ENCODE measurements around the gene SCLY. TPM values are rescaled to one million over a fixed set of nuclear protein-coding genes. Genes with fewer than 3 reads are reported as not detected.

SCLY gene, protein sequence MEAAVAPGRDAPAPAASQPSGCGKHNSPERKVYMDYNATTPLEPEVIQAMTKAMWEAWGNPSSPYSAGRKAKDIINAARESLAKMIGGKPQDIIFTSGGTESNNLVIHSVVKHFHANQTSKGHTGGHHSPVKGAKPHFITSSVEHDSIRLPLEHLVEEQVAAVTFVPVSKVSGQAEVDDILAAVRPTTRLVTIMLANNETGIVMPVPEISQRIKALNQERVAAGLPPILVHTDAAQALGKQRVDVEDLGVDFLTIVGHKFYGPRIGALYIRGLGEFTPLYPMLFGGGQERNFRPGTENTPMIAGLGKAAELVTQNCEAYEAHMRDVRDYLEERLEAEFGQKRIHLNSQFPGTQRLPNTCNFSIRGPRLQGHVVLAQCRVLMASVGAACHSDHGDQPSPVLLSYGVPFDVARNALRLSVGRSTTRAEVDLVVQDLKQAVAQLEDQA
- total RNA-seq: 19.4 TPM

DNA sequence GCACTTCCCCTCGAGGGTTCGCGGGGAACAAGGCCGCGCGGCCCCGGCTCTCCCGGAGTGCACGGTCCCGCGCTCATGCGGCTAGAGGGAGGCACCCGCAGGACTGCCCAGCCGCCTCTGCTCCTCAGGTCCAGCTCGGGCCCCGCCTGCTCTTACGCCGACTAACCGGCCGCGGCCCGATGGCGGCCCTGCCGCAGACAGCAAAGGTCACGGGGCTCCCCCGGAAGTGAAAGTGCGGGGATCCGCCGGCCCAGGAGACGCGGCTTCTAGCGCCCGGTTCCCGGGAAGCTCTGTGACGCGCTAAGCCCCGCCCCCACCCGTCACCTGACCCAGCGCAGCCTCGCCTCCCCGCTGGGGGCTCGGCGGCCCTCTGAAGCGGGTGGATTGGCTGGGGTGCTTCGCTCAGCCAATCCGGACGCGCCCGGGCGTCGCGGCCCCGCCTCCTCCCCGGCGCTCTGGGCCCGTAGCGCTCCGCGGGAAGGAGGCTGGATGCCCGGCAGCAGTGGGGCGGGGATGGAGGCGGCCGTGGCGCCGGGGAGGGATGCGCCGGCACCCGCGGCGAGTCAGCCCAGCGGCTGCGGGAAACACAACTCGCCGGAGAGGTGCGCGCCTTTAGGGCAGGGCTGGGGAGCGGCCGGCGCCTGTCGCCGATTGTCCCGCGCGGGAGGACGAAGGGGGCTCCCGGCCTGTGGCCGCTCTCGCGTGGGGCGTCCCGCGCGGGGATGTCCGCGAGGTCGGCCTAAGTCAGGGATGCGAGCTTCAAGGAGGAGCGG, at the start of gene SCLY:
SCLY (plus strand) TSS at position 460 of the 773 bp plus-strand sequence; CDS start at position 514, 54 bp downstream.

DNA sequence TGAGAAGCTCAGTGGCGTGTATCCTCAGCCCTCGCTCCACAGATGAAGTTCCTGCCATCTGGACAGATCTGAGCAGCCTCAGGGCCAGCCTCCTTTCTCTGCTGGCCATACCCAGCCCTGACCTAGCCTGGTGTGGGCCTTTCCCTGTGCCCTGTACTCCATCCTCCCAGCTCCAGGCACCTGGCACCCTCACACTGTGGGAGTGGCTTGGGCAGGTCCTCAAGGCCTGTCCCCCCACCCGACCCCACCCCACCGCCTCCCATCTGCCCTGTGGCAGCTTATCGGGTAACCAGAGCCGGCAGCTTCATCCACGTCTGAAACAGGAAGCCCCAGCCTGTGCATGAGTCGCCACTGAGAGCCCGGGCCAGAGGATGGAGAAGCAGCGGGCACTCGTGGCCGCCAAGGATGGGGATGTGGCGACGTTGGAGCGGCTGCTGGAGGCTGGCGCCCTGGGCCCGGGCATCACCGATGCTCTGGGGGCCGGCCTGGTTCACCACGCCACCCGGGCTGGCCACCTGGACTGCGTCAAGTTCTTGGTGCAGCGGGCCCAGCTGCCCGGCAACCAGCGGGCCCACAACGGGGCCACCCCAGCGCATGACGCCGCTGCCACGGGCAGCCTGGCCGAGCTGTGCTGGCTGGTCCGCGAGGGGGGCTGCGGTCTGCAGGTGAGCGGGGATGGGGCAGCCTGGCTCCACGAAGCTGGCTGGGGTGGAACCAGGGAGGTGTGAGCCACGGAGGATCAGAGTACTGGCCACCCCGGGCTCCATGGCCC, 39.4 kb downstream of the SCLY start, which contains the start of gene ESPNL:
ESPNL (plus strand) TSS at position 292 of the 772 bp plus-strand sequence; CDS start at position 372, 80 bp downstream.

DNA sequence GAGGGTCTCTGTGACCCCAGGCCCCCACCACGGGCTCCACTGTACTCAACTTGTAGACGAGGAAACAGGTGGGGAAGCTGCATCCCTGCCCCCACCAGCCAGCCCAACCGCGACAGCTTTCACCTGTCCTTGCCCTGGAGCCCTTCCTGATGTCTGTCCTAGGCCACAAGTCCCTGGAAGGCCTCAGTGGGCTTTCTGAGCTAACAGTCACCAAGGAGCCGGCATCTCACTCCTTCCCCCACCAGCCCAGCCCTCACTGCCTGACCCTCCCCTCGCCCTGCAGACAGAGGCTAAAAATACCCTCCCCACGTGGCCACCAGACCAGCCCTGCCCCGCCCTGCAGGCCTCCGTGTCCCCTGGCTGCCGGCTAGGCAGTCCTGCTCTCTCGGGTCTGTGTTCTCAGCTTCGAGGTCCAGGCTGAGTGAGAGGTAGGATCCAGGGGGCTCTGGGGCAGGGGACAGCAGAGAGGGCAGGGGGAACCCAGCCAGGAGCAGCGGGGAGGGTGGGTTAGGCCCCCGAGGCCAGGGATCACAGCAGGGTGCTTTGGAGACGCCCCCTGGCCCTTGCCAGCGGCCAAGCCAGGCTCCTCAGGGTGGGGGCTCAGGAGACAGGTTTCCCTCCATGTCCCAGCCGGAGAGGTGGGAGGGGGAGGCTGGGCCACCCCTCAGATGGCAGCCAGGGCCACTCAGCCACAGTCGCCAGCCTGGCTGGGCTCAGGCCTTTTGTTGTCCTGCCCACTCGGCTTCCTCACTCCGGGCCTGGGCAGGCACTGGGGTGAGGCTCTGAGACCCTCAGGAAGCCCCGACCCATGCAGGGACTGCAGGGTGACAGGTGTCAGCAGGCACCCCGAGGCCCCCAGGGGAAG, 77.8 kb downstream of the SCLY start, which contains the start of gene KLHL30:
KLHL30 (plus strand) TSS at position 338 of the 865 bp plus-strand sequence. CDS start 2,087 bp downstream, outside the sequence.

Small RNA genes lying within 50 kb of the gene (small RNA-seq; reads per million reads assigned to genes)
- not detected for gene RNU6-1333P (ENCODE audit: low replicate concordance)

Other genes starting within 250 kb of the SCLY start
- gene RAMP1, start 201.4 kb upstream of the SCLY start, total RNA-seq: 2.2 TPM
- 30.4 TPM for gene UBE2F, start 94.0 kb upstream of the SCLY start, total RNA-seq
- not detected for gene ESPNL, start 39.3 kb downstream of the SCLY start, total RNA-seq
- gene KLHL30, start 77.7 kb downstream of the SCLY start, total RNA-seq: not detected
- 1.3 TPM for gene ERFE, start 98.0 kb downstream of the SCLY start, total RNA-seq
- gene ILKAP, start 142.7 kb downstream of the SCLY start, total RNA-seq: 68.9 TPM
- gene HES6, start 179.0 kb downstream of the SCLY start, total RNA-seq: 94.5 TPM
- 10.0 TPM for gene PER2, start 227.6 kb downstream of the SCLY start, total RNA-seq